SH-SY5Y (cell line): ENCODE data around the gene EPS8L1.

ENCODE experiments used
- GATA2 ChIP-seq: IDR thresholded peaks from 2 replicates; pipeline ENCODE4 v1.6.1; 2011; ENCODE audit warnings: mild to moderate bottlenecking, low read depth, low read length
- GATA3 ChIP-seq: IDR thresholded peaks from 2 replicates; pipeline ENCODE4 v1.6.1; 2011; ENCODE audit warnings: low read depth, mild to moderate bottlenecking, low read length, moderate library complexity

- no peak for TF ChIP-seq GATA3
- TF ChIP-seq GATA2 = no peak
Measured at GRCh38 chr19:55119053-55119452, 43.4 kb downstream of the EPS8L1 start.
